HG02970 (cell line): ENCODE data around the gene ZNF117.
"Not testable (repeated sequence)": the region's sequence is repeated elsewhere in the genome, so short reads cannot be mapped to it uniquely, and the experiment has no call there.

Source experiments
- ATAC-seq: cut with Tn5 transposase; IDR thresholded peaks from one replicate; pipeline ENCODE4 v1.9.1; 2021; ENCODE audit warnings: mild to moderate bottlenecking, moderate library complexity, moderate number of reproducible peaks; ENCODE audit not compliant: unreplicated experiment, low FRiP score

The ZNF117 gene

DNA sequence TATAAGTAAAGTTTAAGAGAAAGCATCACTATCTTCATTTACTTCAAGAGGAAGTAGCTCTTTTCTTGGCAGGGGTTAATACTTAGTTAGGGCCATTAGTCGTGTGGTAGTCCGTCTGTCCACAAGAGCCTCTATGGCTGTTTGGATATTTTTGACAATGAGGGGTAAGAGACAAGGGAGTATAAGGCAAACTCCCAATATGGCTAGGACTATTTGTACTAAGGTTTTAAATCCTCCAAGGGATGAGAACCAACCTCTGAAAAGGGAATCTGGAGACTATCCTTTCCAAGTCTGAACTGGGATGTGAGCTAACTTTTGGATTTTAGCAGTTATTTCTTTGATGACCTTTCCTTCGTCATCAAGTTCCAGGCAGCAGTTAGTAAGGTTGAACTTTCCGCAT, at the start of gene ZNF117:
Gene ZNF117, minus strand, starts transcription at position 101 of the 400 bp plus-strand sequence.
- ATAC-seq = no peak

DNA sequence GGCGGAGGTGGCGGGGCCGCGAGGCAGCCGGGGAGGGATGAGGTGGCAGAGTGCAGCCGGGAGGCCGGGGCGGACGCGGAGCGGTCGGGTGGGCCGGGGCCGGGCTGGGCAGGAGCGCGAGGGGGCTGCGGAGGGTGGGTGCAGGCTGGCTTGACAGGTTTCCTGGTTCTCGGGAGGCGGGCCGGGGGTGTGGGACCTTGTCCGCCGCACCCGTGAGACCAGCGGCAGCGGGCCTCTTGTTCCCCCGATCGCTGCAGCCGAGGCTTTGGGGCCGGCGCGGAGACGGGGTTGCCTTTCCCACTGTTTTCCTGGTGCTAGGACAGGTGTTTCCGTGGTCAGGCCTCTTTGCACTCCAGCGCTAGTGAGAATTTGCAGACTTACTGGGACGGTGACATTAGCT, 47.9 kb upstream of the ZNF117 start:
- ATAC-seq = peak; percentile 25

DNA sequence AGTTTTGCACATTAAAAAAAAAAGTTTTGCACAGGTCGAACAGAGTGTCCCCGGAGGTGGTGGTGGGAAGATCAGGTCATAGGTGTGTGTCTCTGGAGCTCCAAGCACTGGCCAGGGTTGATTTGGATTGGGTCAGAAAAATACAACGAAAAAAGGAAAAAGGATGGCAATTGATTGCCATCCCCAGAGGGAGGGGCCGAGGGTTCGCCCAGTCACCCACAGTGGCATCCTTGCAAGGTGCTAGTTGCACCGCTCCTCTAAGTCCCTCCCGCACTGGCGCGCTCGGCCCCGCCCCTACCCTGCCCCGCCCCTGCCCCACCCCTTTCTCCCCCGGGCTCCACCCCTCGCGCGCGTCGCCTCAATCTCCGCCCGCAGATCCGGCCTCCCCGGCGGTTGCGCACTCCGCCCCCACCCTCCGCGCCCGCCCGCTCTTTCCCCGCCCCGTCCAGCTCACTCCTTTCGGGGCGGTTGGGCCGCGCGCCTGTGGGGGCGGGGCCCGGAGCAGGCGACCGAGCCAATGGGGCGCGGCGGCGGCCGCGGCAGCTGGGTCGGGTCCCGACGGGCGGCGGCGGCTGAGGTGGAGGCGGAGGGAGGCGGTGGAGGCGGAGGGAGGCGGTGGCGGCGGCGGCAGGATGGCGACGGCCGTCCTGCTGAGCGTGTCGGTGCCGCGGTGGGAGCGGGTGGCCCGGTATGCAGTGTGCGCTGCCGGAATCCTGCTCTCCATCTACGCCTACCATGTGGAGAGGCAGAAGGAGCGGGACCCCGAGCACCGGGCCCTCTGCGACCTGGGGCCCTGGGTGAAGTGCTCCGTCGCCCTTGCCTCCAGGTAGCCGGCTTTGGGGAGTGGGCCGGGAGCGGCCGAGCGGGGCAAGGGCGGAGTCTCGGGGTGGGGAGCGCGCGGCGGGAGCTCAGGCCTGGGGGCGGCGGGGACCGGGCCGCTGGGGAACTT, 47.2 kb upstream of the ZNF117 start:
- peak; percentile 92 for ATAC-seq

DNA sequence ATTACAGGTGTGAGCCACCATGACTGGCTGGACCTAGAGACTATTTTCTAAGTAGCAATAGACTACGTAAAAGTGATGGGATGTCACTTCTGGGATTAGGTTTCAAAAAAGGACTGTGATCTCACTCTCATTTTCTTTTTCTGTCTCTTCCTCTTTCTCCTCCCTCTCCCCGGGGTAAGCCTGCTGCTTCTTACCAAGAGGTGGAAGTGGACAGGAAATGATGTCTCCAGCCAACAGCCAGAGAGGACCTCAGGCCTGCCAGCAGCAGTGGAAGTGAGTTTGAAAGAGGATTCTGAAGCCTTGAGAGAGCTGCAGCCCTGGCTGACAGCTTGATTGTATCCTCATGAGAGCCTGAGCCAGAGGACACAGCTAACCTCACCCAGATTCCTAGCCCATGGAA, 45.7 kb upstream of the ZNF117 start:
- not testable (repeated sequence) for ATAC-seq

DNA sequence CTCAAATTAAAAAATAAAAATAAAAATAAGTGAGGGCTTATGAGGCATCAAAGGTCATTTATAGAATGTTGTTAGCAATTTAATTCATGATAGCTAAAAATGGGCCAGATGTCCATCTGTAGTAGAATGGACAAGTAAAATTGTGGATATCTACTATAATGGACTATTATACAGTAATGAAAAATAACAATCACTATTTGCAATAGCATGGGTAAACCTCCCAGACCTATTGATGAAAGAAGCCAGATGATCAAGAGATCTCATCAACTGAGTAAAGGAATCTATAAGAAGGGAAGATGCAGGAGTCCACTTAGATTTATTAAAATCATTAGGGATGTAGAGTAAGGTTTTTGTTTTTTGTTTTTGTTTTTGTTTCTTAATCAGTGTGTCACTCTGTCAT, 44.6 kb upstream of the ZNF117 start:
- not testable (repeated sequence) for ATAC-seq

DNA sequence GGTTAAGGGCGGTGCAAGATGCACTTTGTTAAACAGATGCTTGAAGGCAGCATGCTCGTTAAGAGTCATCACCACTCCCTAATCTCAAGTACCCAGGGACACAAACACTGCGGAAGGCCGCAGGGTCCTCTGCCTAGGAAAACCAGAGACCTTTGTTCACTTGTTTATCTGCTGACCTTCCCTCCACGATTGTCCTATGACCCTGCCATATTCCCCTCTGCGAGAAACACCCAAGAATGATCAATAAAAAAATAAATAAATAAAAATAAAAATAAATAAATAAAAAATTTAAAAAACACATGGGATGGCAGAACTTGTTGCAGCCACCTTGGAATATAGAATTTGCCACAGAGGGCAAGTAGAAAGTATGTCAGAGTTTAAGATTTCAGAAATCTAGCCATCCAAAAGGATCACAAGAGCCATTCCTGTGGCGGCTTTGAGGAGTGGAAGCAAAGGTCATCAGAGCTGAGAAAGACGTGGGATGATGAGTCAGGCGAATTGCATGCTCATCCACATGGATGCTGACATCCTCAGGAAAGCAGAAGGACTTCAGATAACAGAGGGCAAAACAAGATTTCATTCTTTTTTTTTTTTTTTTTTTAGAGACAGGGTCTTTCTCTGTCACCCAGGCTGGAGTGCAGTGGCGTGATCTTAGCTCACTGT, 43.4 kb upstream of the ZNF117 start:
- ATAC-seq = not testable (repeated sequence)

DNA sequence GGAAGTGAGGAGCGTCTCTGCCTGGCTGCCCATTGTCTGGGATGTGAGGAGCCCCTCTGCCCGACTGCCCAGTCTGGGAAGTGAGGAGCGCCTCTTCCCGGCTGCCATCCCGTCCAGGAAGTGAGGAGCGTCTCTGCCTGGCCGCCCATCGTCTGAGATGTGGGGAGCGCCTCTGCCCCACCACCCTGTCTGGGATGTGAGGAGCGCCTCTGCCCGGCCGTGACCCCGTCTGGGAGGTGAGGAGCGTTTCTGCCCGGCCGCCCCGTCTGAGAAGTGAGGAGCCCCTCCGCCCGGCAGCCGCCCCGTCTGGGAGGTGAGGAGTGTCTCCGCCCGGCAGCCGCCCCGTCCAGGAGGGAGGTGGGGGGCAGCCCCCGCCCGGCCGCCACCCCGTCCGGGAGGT, 42.6 kb upstream of the ZNF117 start:
- not testable (repeated sequence) for ATAC-seq

DNA sequence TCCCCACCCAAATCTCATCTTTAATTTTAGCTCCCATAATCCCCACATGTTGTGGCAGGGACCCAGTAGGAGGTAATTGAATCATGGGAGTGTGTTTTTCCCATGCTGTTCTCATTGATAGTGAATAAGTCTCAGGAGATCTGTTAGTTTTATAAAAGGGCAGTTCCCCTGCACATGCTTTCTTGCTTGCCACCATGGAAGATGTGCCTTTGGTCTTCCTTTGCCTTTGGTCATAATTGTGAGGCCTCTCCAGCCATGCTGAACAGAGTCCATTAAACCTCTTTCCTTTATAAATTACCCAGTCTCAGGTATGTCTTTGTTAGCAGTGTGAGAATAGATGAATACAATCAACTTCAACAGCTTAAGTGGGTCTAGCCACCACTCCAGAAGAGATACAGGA, 34.2 kb upstream of the ZNF117 start:
- not testable (repeated sequence) for ATAC-seq

DNA sequence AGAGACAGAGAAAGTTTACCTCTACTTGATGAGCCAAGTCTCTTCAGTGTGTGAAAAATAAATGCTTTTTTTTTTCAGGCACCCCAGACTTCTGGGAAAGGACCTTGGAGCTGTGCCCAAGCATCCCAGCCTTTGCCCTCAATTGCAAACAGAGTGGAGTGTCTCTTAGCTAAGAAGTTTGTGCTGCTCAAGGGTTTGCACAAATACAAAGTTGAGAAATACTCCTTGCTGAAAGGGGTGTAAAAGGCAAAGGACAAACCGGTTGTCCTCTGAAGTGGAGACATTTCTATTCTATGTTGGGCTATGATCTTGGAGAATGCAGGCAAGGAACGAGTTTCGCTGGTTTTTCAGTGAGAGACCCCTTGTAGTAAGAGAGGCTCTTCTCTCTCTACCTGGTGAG, 30.1 kb upstream of the ZNF117 start:
- not testable (repeated sequence) for ATAC-seq

DNA sequence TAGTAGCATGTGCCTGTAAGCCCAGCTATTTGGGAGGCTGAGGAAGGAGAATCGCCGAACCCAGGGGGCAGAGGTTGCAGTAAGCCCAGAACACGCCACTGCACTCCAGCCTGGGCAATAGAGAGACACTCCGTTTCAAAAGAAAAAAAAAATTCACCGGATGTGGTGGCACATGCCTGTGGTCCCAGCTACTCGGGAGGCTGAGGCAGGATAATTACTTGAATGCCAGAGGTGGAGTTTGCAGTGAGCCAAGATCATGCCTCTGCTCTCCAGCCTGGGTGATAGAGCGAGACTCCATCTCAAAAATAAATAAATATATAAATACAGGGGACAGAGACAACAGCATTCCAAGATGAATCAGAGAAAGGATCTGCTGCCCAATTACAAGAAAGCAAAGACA, 19.0 kb upstream of the ZNF117 start:
- not testable (repeated sequence) for ATAC-seq

DNA sequence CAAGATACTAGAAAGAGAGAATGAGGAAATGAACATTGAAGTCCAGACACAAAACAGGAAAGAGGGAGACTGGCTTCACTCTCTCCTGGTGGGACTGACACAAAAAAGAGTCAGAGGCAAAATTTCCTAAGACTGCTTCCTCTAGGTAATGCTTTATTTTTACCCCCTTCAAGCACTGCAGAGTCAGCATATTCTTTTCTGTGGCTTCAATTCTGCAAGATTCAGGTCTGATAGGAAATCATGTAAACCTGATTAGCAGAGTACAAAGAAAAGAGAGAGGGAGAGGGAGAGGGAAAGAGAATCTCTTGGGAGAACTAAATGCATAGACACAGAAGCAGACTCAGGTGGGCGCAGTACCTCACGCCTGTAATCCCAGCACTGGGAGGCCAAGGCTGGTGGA, 18.6 kb upstream of the ZNF117 start:
- ATAC-seq = not testable (repeated sequence)

DNA sequence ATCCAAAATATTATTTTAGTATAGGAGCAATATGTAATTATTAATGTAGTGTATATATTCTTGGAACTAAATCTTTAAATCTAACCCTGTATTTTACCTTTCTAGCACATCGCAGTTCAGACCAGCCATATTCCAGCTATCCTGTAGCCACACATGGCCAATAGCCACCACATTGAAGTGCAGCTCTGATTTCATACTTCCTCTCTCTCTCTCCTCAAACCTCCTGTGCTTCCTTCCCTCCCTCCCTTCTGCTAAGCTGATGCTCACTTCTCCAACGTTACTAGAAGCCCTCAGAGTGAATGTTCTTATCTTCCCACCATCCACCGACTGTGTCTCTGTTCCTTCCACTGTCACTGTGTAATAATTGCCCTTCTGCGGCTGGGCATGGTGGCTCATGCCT, 16.2 kb upstream of the ZNF117 start:
- not testable (repeated sequence) for ATAC-seq

DNA sequence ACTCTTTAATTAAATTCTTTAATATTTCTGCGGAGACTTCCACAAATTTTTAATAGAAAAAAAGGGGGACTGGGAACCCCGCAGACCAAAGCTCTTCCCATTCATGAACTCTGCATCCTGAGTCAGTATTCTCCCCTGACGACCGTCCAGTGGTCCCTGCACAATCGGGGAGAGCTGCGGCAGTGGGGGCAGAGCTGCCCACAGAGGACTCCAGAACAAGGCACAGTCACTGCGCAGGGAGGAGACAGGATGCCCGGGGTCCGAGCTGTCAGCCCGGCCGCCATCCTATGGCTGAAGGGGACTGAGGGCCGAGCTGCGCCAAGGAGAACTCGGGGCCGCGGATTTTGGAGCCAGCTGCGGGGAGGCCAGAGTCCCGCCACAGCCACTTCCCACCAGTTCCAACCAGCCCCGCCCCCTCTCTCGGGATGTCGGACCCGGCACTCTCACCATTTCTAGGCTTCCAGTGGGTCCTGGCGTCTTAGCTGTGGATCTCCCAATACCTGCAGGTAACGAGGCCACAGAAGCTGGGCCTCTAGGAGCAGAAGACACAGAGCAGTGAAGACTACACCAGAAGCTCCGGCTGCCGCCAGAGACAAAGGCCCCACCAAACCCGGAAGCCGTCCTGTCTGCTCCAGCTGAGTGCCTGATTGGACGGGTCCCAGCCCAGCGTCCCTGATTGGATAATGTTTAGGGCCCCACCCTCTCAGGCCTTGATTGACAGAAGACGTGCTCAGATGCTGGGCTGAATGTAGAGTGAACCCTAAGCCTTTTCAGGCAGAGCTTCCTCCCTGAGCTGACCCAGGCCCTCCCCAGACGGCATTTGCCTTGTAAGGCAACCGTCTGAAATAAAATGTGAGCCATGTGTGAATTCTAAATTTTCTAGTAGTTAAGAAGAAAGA, 15.5 kb upstream of the ZNF117 start, which contains the start of gene ERV3-1:
Gene ERV3-1, minus strand, starts transcription at position 594 of the 899 bp plus-strand sequence. CDS start 13,661 bp downstream, outside the sequence.
- peak; percentile 100 for ATAC-seq

DNA sequence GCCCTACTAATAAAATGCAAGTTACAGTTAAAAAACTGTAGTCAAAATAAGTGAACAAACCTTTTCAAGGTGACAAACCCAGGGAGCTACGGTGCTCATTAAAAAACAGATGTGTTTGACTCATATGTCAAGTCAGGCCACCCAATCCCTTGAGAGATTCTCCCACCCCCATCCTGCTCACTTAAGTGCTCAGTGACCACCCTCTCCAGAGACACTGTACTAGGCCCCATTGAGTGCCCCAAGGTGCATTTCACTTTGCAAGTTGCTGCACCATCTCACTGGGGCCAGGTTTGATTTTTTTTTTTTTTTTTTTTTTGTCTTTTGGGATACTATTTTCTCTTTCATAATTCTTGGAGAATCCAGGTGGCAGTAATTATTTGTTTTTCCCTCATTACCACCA, 13.7 kb upstream of the ZNF117 start:
- no peak for ATAC-seq

DNA sequence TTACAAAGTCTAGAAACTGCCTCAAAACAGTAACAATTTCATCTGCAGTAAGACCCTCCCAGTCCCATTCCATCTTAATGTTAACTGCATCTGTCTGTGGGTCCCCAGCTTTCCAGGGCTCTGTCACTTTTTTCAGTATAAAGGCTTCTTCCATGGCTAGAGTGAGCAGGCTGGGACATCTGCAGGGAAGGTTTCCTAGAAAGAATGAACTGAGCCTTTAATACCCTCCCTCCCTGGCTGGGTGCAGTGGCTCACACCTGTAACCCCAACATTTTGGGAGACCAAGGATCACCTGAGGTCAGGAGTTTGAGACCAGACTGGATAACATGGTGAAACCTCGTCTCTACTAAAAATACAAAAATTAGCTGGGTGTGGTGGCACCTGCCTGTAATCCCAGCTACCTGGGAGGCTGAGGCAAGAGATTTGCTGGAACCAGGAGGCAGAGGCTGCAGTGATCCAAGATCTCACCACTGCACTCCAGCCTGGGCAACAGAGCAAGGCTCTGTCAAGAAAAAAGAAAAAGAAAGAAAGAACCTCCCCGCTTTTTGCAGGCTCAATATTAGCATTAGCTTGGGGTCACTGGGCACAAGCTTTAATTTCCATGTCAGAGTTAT, 12.2 kb upstream of the ZNF117 start:
- ATAC-seq = no peak

DNA sequence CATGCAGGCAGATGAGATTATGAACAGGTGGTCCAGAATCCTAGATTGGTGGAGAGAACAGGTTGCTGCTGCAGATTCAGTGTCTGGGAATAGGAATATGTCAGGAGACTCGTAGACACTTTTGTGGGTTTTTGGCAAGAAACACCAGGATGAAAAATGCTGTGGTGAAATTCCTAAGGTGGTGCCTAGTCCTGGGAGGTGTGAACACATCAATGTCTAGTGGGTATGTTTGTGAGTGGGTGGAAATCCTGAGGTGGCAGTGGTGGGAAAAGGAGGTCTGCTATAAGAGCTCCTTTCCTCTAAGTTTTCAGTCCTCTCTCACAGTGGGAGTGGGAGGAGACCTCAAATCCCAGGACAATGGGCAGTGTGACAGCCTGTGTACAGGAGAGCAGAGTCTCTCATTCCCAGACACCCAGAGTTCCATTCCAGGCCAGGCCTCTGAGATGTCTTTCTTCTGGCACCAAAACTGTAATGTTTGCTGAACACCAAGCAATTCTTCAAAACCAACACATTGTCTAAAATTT, 10.5 kb upstream of the ZNF117 start:
- ATAC-seq = no peak

DNA sequence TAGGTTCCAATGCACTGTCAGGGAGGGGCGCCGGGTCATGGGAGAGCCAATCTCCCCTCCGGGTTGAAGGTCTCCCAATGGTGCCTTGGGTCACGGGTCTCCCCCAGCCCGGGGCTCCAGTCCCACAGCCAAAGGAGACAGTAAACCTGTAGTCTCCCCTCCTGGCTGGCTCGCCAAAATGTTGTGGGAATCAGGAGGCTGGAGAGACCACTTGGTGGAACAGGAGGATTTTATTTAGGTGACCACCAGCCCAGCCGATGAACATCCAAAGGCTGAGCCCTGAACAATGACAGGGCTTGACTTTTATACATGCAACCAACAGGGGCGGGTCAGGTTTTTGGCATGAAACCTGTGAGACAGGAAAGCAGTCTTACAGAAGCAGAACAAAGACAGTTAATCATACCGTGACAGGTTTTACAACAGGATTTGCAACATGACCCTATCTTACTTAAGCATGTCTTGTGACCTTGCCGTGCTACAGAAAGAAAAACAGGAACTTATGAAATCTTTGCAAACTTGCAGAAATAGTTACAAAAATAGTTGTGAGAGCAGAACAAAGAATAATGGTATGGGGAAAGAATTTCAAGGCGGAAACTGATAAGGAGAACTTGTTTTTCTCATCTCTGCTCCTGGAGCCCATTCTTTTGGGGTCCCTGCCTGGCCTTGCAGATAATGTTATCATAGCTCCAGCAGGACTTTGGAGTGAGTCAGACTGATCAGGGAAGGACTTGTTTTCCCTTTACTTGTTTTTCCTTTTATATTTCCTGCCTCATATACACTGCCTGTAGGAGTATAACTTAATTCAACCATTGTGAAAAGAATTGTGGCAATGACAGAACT, 8.5 kb upstream of the ZNF117 start:
- ATAC-seq = no peak

DNA sequence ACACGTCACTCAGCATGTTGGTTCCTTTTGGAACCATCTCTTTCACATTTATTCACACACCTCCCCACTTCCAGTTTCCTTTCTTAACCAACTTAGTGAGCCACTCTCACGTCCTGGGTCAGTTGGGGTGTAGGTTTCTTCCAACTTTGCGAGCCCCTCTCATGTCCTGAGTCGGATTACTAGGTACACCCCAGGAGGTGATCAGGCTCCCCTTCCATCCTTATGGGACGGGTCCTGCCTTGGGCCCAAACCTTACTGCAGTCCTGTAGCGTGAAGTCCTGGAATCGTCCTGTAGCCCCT, 8.0 kb upstream of the ZNF117 start:
- no peak for ATAC-seq

DNA sequence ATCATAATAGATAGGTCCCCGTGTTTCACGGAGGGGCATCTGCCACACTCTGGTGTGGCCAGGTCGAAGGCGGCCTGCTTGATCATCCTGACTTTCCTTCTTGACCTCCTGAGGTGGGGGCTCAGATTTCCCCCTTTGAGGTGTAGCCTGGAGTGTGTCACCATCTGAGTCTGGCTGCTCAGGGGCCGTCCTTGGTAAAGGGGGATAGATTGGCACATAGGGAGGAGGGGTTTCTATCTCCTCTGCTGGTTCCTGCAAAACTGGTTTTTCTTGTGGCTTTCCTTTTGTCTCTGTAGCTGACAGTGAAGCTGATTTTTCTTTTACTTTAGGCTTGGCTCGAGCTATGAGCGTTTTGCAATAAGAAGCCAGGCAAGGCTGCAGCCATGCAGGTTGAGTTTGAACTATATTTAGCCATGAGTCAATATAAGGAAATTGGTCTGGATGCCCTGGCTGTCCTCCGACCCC, 7.1 kb upstream of the ZNF117 start:
- ATAC-seq = no peak
